WTC11 (cell line): ENCODE data around the gene ACRBP. TPM values are rescaled to one million over a fixed set of nuclear protein-coding genes. Genes with fewer than 3 reads are reported as not detected.

Source experiments
- ATAC-seq: fragments of 200-7000 bp; cut with Tn5 transposase; 2 replicates; pipeline ENCODE4 v1.10.0; 2021; ENCODE audit warnings: mild to moderate bottlenecking, moderate library complexity
- CTCF ChIA-PET: fragments of 300-600 bp; sonication (Branson Sonifier 250); formaldehyde crosslinking; loops from one replicate; lab custom pipeline; 2021; ENCODE audit warnings: antibody characterized with exemption; lab: Charles Lee
- POLR2A ChIA-PET: fragments of 350-600 bp; sonication (Branson Sonifier 250); formaldehyde crosslinking; loops from one replicate; lab custom pipeline; 2021; ENCODE audit warnings: antibody characterized with exemption; lab: Charles Lee
- DNase-seq: peaks from one replicate; pipeline ENCODE4 v3.0.0; 2021; ENCODE audit warnings: low spot score
- H3K27ac Mint-ChIP-seq: 2 replicates; pipeline ENCODE4 v1.8.0; 2021; ENCODE audit warnings: mixed read lengths
- H3K27me3 Mint-ChIP-seq: 2 replicates; pipeline ENCODE4 v1.8.0; 2021; ENCODE audit warnings: low read depth, mild to moderate bottlenecking, moderate library complexity, mixed read lengths
- H3K36me3 Mint-ChIP-seq: 2 replicates; pipeline ENCODE4 v1.8.0; 2021; ENCODE audit warnings: mixed read lengths
- H3K4me1 Mint-ChIP-seq: 2 replicates; pipeline ENCODE4 v1.8.0; 2022; ENCODE audit warnings: mixed read lengths
- H3K4me3 Mint-ChIP-seq: 2 replicates; pipeline ENCODE4 v1.8.0; 2021; ENCODE audit warnings: mild to moderate bottlenecking, moderate library complexity, mixed read lengths
- H3K9me3 Mint-ChIP-seq: 2 replicates; pipeline ENCODE4 v1.8.0; 2021; ENCODE audit warnings: mixed read lengths
- ATF2 ChIP-seq: sonication (generic); formaldehyde crosslinking; IDR thresholded peaks from 2 replicates; pipeline ENCODE4 v1.8.1; 2022; ENCODE audit warnings: low read depth, missing genetic modification reagents, borderline replicate concordance
- CDX4 ChIP-seq: fragments of 250-450 bp; sonication (Bioruptor Pico); IDR thresholded peaks from 2 replicates; pipeline ENCODE4 v1.9.0; 2021; ENCODE audit warnings: moderate library complexity, mild to moderate bottlenecking, inconsistent platforms, borderline replicate concordance
- E2F5 ChIP-seq: sonication (generic); formaldehyde crosslinking; IDR thresholded peaks from 2 replicates; pipeline ENCODE4 v1.8.1; 2022; ENCODE audit warnings: mild to moderate bottlenecking, moderate library complexity, missing genetic modification reagents
- ERG ChIP-seq: fragments of 250-450 bp; sonication (Bioruptor Pico); IDR thresholded peaks from 2 replicates; pipeline ENCODE4 v1.8.0; 2021; ENCODE audit warnings: mild to moderate bottlenecking
- ETV6 ChIP-seq: sonication (generic); formaldehyde crosslinking; IDR thresholded peaks from 2 replicates; pipeline ENCODE4 v1.8.1; 2022; ENCODE audit warnings: mild to moderate bottlenecking, missing genetic modification reagents
- HMGXB4 ChIP-seq: sonication (generic); formaldehyde crosslinking; IDR thresholded peaks from 2 replicates; pipeline ENCODE4 v1.8.1; 2023; ENCODE audit warnings: mild to moderate bottlenecking, moderate library complexity, missing genetic modification reagents
- MLX ChIP-seq: sonication (generic); formaldehyde crosslinking; IDR thresholded peaks from 2 replicates; pipeline ENCODE4 v1.8.1; 2023; ENCODE audit warnings: mild to moderate bottlenecking, missing genetic modification reagents, moderate library complexity
- MXD4 ChIP-seq: fragments of 250-450 bp; sonication (Bioruptor Pico); IDR thresholded peaks from 2 replicates; pipeline ENCODE4 v1.8.0; 2021; ENCODE audit warnings: mild to moderate bottlenecking, moderate library complexity, borderline replicate concordance
- MYBL2 ChIP-seq: sonication (generic); formaldehyde crosslinking; IDR thresholded peaks from 2 replicates; pipeline ENCODE4 v1.8.1; 2023; ENCODE audit warnings: mild to moderate bottlenecking, moderate library complexity, missing genetic modification reagents
- RORB ChIP-seq: fragments of 250-450 bp; sonication (Bioruptor Pico); IDR thresholded peaks from 2 replicates; pipeline ENCODE4 v1.9.0; 2021; ENCODE audit warnings: mild to moderate bottlenecking
- SOX15 ChIP-seq: fragments of 250-450 bp; sonication (Bioruptor Pico); IDR thresholded peaks from 2 replicates; pipeline ENCODE4 v1.9.0; 2021; ENCODE audit warnings: mild to moderate bottlenecking
- TEAD1 ChIP-seq: sonication (generic); formaldehyde crosslinking; IDR thresholded peaks from 2 replicates; pipeline ENCODE4 v1.8.0; 2022; ENCODE audit warnings: mild to moderate bottlenecking, missing genetic modification reagents
- ZBTB43 ChIP-seq: sonication (generic); formaldehyde crosslinking; IDR thresholded peaks from 2 replicates; pipeline ENCODE4 v1.8.1; 2023; ENCODE audit warnings: mild to moderate bottlenecking, missing genetic modification reagents
- ZNF219 ChIP-seq: sonication (generic); formaldehyde crosslinking; IDR thresholded peaks from 2 replicates; pipeline ENCODE4 v1.8.0; 2023; ENCODE audit warnings: missing genetic modification reagents, mild to moderate bottlenecking, borderline replicate concordance
- ZNF263 ChIP-seq: sonication (generic); formaldehyde crosslinking; IDR thresholded peaks from 2 replicates; pipeline ENCODE4 v1.8.1; 2022; ENCODE audit warnings: low read depth, mild to moderate bottlenecking, moderate library complexity, missing genetic modification reagents
- ZNF423 ChIP-seq: fragments of 250-450 bp; sonication (Bioruptor Pico); IDR thresholded peaks from 2 replicates; pipeline ENCODE4 v2.1.2; 2022; ENCODE audit warnings: mild to moderate bottlenecking, moderate library complexity
- ZNF671 ChIP-seq: fragments of 250-450 bp; sonication (Bioruptor Pico); IDR thresholded peaks from 2 replicates; pipeline ENCODE4 v1.8.0; 2021; ENCODE audit warnings: mild to moderate bottlenecking
- total RNA-seq: library from RNA; stranded (reverse); gene quantifications from 3 replicates; pipeline ENCODE4 v1.2.3, GENCODE V29; 2021

The ACRBP gene
- total RNA-seq, 1 experiment from 2014 or later, result 2.1 TPM

GRCh38 chr12:6626654-6627283, 20.5 kb downstream of the ACRBP start (continued):
- TF ChIP-seq ATF2 (CRISPR knock-in tag) (no peak), ZNF219 (CRISPR knock-in tag) (no peak), ZNF671 (CRISPR knock-in tag) (no peak), ERG (CRISPR knock-in tag) (no peak), TEAD1 (no peak)

GRCh38 chr12:6620885-6621274, 26.4 kb downstream of the ACRBP start:
- H3K27me3 Mint-ChIP-seq, result peaks cover 34% of the 10 kb centered on the region
- DNase-seq, result no peak
- no peak for ATAC-seq
- ChIA-PET CTCF (interaction anchor here (0.8 to 6.7 kb wide), 34 partner anchors 8 to 314 kb away, joined by 3 to 111 read pairs (median 5); partner anchors contain the start of genes ACRBP, COPS7A, LPAR5 and PTMS), POLR2A (interaction anchor here (1.1 to 1.4 kb wide), 4 partner anchors 24 to 252 kb away, joined by 3 to 4 read pairs (median 3); partner anchors contain the start of genes ACRBP and SPSB2)
- peak overlapping the region; percentile 20; the same call in 1 of the 2 replicates for H3K4me3 Mint-ChIP-seq
- TF ChIP-seq SOX15 (no peak), ZBTB43 (no peak), E2F5 (CRISPR knock-in tag) (no peak), ZNF263 (no peak), ZNF423 (CRISPR knock-in tag) (no peak), ETV6 (CRISPR knock-in tag) (no peak), MXD4 (CRISPR knock-in tag) (no peak), HMGXB4 (CRISPR knock-in tag) (no peak), MLX (CRISPR knock-in tag) (no peak), MYBL2 (CRISPR knock-in tag) (no peak), CDX4 (CRISPR knock-in tag) (no peak), RORB (CRISPR knock-in tag) (no peak)
- no peaks in the 10 kb centered on the region for H3K36me3 Mint-ChIP-seq
- peaks cover 4% of the 10 kb centered on the region; the same call in 1 of the 2 replicates for H3K4me1 Mint-ChIP-seq
- H3K9me3 Mint-ChIP-seq, result no peaks in the 10 kb centered on the region
- no peak overlapping the region for H3K27ac Mint-ChIP-seq
